Kidney epithelial cell (primary cell): ENCODE data around the gene ANKRD52. TPM values are rescaled to one million over a fixed set of nuclear protein-coding genes. Genes with fewer than 3 reads are reported as not detected.

Experiments
- DNase-seq: peaks from one replicate; pipeline ENCODE4 v3.0.0-alpha.2; 2010; ENCODE audit warnings: low read depth
- H3K27me3 ChIP-seq: 2 replicates; pipeline ENCODE4 v1.6.0; 2011; ENCODE audit warnings: low read length; ENCODE audit not compliant: control insufficient read depth, insufficient read depth
- H3K36me3 ChIP-seq: 2 replicates; pipeline ENCODE4 v1.5.1; 2011; ENCODE audit warnings: low read length; ENCODE audit not compliant: control insufficient read depth, insufficient read depth
- H3K4me3 ChIP-seq: 2 replicates; pipeline ENCODE4 v1.5.1; 2011; ENCODE audit warnings: low read depth, mild to moderate bottlenecking, control low read depth, low read length
- total RNA-seq: library from RNA; depleted of rRNA; stranded (reverse); fragments of >200 nt; gene quantifications from 2 replicates; pipeline ENCODE4 v1.2.3, GENCODE V29; 2015
- TF ChIP-seq, protein P1 (sequence below): IDR thresholded peaks from 2 replicates; pipeline ENCODE4 v1.5.1; 2011; ENCODE audit warnings: mild to moderate bottlenecking, moderate library complexity, low read length, control low read depth, inconsistent platforms; ENCODE audit not compliant: insufficient read depth, poor library complexity, severe bottlenecking

Gene ANKRD52
- total RNA-seq, 1 donor from 2014 or later: 38.8 TPM

DNA sequence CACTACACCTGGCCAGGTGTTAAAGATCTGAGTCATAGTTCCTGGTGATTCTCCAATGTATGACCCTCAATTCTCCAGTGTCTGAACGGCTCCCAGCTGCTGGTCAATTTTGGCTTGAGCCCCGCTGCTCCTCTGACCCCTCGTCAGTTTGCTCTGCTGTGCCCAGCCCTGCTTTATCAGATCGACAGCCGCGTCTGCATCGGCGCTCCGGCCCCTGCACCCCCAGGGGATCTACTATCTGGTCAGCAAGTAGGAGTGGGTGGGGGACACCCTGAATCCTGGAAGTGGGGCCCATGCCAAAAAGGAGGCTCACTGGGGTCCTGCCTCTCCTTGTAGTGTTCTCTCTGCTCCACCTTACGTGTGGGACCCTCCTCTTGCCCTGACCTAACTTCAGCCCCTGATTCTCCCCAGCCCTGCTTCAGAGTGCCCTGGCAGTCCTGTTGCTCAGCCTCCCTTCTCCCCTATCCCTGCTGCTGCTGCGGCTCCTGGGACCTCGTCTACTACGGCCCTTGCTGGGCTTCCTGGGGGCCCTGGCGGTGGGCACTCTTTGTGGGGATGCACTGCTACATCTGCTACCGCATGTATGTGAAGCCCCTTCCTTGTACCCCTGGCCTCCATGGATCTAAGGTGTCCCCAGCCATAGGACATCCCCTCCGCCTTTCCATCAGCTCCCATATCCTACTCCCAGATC lies 23.3 kb downstream of the ANKRD52 start:
- TF ChIP-seq, protein P1, sequence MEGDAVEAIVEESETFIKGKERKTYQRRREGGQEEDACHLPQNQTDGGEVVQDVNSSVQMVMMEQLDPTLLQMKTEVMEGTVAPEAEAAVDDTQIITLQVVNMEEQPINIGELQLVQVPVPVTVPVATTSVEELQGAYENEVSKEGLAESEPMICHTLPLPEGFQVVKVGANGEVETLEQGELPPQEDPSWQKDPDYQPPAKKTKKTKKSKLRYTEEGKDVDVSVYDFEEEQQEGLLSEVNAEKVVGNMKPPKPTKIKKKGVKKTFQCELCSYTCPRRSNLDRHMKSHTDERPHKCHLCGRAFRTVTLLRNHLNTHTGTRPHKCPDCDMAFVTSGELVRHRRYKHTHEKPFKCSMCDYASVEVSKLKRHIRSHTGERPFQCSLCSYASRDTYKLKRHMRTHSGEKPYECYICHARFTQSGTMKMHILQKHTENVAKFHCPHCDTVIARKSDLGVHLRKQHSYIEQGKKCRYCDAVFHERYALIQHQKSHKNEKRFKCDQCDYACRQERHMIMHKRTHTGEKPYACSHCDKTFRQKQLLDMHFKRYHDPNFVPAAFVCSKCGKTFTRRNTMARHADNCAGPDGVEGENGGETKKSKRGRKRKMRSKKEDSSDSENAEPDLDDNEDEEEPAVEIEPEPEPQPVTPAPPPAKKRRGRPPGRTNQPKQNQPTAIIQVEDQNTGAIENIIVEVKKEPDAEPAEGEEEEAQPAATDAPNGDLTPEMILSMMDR: no peak
- DNase-seq: no peak
- Histone ChIP-seq H3K27me3 (no peaks in the 10 kb centered on the region), H3K4me3 (no peak overlapping the region), H3K36me3 (no peaks in the 10 kb centered on the region)

GRCh38 chr12:56231184-56231582 lies 27.0 kb downstream of the ANKRD52 start:
- TF ChIP-seq, protein P1: no peak
- no peak overlapping the region for H3K4me3 ChIP-seq
- no peak for DNase-seq
- no peaks in the 10 kb centered on the region for H3K27me3 ChIP-seq
- no peaks in the 10 kb centered on the region for H3K36me3 ChIP-seq

- TF ChIP-seq, protein P1: no peak
- no peak overlapping the region for H3K4me3 ChIP-seq
- H3K36me3 ChIP-seq: no peaks in the 10 kb centered on the region
- no peak for DNase-seq
- no peaks in the 10 kb centered on the region for H3K27me3 ChIP-seq
These were observed 27.6 kb downstream of the ANKRD52 start for GRCh38 chr12:56230432-56231183.

GRCh38 chr12:56229916-56230431 lies 28.2 kb downstream of the ANKRD52 start, which contains the start of gene SLC39A5:
Gene SLC39A5, plus strand, starts transcription at chr12:56230051. Its CDS starts 1,224 bp downstream, at chr12:56231275.
- TF ChIP-seq, protein P1: no peak
- Histone ChIP-seq H3K4me3 (no peak within 1 kb of the TSS), H3K27me3 (no peaks in the 10 kb centered on the region), H3K36me3 (no peaks in the 10 kb centered on the region)
- DNase-seq: no peak

DNA sequence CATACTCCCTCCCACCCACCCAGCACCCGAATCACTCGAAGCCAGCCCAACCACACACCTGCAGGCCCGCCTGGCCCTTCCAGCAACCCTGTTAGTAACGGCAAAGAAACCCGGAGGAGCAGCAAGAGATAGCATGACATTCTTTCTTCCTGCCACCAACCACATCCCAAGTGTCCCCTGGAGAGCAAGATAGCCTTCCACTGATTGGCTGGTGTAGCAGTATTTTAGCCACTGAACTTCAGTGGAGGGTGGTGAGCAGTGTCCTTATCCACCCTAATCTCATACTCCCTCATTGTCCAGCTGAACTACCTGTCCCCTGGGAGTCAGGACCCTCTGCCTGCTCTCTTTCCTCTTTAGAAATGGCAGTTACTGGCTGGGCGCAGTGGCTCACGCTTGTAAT lies 29.1 kb downstream of the ANKRD52 start:
- no peak for DNase-seq
- TF ChIP-seq, protein P1: no peak
- Histone ChIP-seq H3K36me3 (no peaks in the 10 kb centered on the region), H3K4me3 (no peak overlapping the region), H3K27me3 (no peaks in the 10 kb centered on the region)
